GM21367 (cell line): Measurements from ENCODE around the gene CAMTA1.
"Not testable (repeated sequence)": the region's sequence is repeated elsewhere in the genome, so short reads cannot be mapped to it uniquely, and the experiment has no call there.

ENCODE experiments used
- ATAC-seq: cut with Tn5 transposase; IDR thresholded peaks from one replicate; pipeline ENCODE4 v1.9.1; 2021; ENCODE audit not compliant: unreplicated experiment

CAMTA1 gene

DNA sequence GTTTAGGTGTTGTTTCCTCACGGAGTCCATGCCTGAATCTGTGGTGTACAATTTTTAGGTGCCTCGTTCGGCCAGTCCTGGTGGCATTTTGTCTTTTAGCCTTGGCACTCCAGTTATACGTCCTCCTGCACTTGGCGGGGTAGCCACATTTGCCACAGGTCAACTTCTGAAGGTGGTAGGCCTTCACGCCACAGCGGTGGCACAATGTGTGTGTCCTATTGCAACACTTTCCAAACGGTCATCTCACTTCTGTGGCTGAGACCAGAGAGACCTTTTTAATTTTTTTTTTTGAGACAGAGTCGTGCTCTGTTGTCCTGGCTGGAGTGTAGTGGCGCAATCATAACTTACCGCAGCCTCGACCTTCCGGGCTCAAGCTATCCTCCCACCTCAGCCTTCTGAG, 49.1 kb downstream of the CAMTA1 start:
- ATAC-seq, result no peak

DNA sequence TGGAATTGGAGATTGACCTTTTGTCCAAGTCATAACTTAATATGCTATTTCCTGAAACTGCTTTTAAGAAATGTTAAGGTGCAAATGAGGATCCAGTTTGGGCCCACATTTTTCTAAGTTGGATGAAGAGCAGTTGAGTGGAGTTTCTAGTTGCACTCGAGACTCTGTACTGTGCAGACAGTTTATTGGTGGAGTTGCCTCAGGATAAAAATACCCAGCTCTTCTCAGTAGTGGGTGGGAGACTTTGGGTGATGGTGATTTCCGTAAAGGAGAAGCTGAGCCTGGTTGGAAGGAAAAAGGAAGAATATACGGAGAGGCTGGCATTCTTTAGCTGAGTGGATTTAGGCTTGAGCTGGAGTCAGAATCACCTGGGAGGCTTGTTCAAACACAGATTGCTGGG, 49.9 kb downstream of the CAMTA1 start:
- ATAC-seq, result no peak

DNA sequence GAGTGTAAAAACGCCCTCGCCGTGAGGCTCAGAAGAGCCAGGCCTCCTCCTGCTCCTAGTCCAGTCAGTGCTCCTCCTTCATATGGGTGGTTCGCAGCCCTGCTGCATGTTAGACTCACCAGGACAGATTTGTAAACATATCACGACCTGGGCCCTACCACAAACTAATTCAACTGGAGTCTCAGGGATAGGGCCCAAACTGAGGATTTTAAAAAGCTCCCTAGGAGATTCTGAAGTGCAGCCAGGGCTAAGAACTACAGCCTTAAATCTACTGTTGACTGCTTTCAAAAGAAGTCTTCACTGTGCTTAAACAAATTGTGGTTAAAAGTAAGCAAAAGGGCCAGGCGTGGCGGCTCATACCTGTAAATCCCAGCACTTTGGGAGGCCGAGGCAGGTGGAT, 57.0 kb downstream of the CAMTA1 start:
- no peak for ATAC-seq

DNA sequence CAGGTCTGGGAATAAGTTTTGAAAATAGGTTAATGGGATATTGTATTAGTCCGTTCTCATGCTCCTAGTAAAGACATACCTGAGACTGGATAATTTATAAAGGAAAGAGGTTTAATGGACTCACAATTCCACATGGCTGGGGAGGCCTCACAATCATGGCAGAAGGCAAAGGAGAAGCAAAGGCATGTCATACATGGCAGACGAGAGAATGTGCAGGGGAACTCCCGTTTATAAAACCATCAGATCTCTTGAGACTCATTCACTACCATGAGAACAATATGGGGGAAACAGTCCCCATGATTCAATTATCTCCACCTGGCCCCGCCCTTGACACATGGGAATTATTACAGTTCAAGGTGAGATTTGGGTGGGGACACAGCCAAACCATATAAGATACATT, 60.5 kb downstream of the CAMTA1 start:
- not testable (repeated sequence) for ATAC-seq

DNA sequence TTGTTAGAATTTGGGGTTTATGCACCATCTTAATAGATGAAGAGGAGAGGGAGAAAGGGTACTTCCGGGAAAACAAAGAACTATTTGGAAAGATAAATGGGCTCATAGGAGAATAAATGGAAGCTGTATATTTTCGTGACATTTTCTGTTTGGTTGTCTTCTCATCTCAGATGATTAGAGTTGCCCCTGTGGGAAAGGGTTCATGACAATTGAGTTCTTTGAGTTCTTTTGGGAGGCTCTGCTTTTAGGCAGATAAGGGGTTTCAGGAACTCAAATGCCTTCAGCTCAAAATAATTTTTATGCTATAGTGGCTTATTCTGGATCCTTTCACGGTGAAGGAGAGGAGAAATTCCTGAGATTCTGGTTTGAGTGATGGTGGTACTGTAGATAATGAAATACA, 63.6 kb downstream of the CAMTA1 start:
- no peak for ATAC-seq

DNA sequence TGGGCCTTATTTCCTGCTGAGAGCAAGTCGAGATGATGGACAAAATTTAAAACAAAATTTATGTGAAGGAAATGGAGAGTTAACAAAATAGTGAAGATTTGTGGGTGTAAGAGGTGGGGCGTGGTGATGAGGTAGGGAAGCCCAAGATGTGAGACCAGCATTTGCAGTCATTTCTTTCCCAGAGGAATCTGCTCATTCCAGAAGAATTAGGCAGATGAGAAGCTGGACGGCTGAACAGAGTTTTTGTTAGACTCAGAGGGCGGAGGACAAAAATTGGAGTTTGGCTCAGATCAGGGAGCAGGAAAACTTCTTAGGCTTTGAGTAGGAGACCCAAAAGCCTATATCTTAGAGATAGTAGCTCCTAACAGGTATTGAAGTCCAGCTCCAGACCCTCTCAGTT, 65.3 kb downstream of the CAMTA1 start:
- ATAC-seq, result no peak

DNA sequence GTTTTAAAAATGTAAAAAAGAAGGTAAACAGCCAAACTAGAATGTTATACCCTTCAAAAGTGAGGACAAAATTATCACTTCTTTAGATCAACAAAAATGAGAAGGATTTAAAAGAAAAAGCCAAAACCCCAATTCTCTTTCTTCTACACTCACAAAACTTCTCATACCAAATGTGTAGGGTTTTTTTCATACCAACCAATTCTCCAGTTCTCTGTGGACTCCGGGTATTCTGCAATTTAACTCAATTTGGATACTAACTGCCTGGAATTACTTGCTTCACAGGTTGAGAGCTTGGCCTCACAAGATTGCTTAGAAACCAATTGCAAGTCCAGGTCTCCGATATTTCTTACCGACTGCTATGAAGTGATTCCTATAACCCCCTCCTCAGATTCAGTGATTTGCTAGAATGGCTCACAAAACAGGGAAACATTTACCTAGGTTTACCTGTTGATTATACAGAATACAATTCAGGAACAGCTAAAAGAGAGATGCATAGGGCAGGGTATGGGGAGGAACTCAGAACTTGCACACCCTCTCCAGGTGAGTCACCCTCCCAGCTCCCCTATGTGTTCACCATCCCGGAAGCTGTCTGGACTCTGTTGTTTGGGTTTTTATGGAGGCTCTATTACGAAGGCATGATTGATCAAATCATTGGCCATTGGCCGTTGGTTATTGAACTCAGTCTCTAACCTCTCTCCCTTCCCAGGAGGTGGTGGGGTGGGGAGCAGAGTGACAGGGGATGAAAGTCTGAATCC, 67.1 kb downstream of the CAMTA1 start:
- ATAC-seq, result no peak

DNA sequence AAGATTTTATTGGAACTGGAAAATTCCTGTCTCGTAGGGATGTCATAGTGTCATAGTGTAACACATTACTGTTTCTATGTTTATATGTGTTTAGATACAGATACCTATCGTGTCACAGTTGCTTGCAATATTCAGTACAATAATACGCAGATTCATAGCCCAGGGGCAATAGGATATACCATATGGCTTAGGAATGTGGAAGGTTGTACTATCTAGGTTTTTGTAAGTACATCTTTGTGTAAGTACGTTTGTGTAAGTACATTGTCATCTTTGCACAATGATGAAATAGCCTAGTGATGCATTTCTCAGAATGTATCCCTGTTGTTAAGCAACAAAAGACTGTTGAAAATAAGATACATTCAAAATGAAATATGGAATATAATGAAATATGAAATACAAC, 68.9 kb downstream of the CAMTA1 start:
- no peak for ATAC-seq

DNA sequence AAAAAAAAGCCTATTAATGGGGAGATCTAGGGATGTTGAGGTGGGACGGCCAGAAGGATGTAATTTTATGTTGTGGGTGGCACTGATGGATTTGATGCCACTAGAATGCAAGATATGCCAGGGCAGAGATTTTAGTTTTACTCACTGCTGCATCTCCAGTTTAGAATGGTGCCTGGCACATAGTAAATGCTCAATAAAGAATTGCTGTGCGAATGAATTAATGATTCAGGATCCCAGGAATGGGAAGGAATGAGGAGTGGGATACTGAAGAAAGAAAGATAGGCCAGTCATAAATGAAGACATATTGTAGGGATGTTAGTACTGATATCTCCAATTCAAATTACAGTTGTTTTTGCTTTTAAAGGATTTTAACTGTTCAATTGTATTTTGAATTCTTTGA, 72.6 kb downstream of the CAMTA1 start:
- no peak for ATAC-seq

DNA sequence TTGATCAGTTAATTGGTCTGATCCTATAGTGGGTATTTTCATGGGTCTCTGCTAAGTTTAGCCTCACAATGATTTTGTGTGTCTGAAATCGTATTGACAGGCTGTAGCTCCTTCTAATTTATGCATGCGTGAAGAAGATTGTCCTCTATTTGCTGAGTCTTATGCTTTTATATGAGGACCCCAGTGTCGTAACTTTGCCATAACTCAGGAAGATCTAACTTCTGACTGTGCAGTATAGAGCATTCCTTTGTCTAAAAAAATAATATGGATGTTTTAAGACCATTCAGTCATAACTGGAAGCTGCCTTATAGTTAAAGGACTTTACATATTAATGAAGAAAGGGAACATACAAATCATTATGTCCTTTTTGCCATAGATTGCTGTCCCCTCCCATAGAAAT, 73.3 kb downstream of the CAMTA1 start:
- no peak for ATAC-seq

DNA sequence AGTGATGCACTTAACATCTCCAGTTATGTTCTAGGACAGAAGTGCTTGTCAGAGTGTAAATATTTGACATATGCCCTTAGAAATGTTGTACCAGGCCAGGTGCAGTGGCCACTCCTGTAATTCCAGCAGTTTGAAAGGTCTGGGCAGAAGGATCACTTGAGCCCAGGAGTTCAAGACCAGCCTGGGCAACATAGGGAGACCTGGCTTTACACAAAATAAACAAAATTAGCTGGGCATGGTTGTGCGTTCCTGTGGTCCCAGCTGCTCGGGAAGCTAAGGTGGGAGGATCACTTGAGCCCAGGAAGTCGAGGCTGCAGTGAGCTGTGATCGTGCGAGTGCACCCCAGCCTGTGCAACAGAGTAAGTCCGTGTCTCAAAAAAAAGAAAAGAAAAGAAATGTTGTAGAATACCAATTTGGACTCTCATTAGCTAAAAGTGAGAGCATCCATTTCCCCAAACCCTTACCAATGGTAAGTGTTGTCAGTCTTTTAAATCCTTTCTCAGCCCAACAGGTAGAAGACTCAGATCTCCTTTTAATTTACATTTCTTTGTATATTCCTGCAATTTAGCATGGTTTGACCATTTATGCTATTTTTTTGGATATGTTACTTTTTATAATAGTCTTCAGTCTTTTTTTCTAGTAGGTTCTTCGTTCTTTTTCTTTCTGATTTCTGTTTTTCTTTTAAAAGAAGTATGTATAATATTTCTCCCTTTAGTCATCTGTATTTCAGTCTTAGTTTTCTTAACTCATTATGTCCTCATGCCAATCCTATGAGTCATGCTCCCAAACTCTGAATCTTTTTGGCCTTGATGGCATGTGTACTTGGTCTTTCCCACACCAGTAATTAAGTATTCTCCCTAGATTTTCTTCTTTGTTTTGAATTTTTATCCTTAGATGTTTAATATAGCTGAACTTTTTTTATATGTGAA, 74.4 kb downstream of the CAMTA1 start:
- ATAC-seq, result no peak

DNA sequence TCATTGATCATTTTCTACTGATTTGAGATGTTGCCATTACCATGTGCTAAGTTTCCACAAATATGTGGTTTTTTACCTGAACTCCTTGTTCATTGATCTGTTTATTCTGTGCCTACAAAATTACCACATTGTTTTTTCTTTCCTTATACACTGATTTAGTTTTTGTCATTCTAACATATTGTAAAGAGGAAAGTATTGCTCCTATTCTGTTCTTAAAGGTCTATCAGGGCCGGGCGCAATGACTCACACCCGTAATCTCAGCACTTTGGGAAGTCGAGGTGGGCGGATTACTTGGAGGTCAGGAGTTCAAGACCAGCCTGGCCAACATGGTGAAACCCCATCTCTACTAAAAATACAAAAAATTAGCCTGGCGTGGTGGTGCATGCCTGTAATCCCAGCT, 75.1 kb downstream of the CAMTA1 start:
- no peak for ATAC-seq

DNA sequence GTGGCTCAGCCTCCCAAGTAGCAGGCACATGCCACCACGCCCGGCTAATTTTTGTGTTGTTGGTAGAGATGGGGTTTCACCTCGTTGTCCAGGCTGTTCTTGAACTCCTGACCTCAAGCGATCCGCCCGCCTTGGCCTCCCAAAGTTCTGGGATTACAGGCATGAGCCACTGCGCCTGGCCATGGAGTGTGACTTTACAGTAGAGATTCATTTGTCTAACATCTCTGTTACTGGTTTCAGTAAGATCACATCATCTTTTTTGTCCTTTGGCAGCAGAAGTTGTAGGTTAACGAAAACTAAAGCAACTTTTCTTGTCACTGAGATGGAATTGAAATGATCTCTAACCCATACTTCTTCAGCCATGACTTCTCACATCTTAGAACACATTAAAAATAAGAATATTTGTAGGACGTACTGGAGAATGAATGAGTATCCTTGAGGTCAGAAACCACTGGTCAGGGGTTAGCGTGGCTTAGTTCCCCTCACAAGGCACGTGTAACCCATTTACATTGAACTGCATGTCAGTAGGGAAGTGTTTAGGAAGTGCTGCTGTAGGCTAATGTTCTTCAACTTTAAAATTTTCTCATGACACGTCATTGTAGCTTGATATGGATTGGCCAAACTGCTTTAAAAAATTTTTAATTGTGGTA, 75.9 kb downstream of the CAMTA1 start:
- ATAC-seq, result no peak

DNA sequence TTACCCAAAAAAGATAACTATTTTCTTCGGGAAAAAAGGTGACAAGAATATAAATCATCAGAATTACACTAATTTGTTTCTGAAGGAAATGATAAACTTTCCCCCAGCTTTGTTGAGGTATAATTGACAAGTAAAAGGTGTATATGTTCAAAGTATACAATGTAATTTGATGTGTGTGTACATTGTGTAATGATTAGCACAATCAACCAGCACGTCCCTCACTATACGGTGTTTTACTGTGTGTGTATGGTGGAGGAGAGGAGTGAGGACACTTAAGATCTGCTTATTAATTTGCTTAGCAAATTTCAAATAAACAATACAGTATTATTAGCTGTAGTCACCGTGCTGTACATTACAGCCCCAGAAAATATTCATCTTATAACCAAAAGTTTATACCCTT, 77.7 kb downstream of the CAMTA1 start:
- ATAC-seq, result no peak

DNA sequence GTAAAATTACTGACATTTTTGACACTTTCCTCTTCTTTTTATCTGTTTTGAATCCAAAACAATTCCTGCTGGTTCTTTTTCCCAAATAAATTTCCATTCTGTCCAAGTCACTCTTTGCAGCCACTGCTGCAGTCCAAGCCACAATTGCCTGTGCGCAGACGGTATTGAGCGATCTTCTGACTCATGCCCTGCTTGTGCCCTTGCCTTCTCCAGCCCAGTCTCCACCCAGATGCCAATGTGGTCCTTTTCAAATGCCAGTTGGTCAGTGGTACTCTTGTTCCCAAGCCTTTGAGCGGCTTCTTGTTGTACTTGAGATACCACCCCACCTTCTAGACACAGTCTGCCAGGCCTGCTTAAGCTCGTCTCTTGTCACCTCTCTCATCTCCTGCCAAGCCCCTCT, 78.9 kb downstream of the CAMTA1 start:
- ATAC-seq, result no peak

DNA sequence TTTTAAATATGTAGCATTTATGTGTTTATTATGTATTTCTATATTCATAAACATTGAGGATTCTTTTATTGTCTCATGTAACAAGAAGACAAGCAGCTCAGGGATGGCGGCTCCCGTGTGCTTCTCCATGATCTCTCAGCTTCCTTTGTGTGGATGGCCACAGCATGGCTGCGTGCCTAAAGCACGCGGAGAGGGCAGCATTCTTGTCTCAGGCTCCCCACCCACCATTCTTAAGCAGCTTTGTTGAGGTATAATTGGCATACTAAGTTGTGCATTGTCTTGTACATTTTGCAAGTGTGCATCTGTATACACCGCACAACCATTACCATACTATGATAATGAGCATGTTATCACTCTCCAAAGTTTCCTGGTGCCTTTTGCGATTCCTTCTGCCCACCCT, 81.6 kb downstream of the CAMTA1 start:
- ATAC-seq, result no peak

DNA sequence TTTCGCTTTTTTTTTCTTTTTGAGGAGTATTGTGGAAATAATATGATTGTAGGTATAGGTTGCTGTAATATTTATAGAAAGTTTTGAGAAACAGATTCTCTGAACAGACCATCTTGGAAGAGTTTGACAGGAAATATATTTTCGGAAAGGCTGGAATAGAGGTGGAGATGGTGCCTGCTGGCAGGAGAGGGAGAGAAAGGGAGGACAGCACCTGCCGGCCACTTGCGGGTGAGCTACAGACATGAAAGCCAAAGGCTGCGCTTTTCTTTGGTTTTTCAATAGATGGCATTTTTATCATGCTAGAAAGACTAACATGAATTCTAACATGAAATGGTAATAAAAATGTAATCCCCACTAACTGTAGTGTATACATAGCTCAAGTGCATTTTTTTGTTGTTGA, 82.1 kb downstream of the CAMTA1 start:
- ATAC-seq, result no peak

DNA sequence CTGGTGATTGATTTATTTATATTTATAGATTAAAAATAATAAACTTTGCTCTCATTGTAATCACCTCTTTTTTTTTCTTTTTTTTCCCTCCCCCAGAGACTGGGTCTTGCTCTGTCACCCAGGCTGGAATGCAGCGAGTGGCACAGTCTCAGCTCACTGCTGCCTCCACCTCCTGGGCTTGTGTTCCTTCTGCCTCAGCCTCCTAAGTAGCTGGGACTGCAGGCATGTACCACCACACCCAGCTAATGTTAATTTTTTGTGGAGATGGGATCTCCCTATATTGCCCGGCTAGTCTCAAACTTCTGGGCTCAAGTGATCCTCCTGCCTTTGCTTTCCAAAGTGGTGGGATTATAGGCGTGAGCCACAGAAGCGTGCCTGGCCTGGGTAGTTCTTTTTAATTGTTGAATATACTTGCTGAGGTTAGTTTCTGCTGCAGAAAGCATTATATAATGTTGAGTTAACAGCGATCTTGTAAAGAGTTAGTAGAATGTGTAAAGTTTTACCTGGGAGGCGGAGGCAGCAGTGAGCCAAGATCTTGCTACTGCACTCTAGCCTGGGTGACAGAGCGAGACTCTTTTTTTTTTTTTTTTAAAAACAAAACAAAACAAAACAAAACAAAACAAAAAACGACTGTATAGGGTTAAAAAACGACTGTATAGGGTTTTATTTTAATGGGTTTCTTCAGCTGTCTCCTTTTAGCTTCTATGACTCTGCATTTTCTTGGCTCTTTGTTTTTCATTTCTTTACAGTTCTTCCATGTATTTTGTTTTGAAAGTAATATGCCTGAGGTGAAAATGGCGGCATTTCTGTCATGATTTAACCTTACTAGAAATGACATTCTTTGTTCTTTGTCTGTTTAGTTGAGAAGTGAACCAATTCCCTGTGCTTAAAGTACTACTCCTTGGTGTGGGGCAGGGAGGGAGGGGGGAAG, 82.7 kb downstream of the CAMTA1 start:
- no peak for ATAC-seq

DNA sequence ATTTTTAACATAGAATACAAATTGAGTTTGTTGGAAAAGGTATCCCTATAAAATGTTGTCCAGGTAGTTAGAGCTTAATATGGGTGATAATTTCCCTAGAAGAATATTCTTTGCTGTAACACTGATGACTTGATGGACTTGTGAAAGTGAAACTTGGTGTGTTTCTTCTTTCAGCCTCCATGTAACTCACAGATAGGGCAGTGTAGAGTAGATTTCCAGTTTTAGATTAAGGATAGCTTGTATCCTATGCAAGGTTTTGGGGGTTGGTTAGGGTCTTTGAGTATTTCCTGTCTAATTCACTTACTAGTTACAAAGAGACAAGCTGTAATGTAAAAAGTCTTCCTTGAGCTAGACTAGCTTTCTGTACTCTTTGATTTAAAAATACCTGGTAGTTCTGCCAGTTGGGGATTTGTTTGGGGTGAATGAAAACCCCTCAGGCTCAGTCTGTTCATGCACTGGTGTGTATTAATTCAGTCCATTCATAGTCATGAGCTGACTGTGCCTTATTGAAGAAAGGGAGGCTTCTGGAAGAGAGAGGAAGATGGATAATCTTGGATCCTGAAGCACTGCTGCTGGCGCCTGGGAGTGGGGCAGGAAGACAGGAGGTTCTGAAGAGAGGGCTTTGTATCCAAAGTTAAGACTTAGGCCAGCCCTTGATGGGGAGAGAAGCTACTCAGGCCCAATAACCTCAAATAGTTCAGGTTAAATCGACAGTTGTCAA, 83.6 kb downstream of the CAMTA1 start:
- ATAC-seq, result no peak

DNA sequence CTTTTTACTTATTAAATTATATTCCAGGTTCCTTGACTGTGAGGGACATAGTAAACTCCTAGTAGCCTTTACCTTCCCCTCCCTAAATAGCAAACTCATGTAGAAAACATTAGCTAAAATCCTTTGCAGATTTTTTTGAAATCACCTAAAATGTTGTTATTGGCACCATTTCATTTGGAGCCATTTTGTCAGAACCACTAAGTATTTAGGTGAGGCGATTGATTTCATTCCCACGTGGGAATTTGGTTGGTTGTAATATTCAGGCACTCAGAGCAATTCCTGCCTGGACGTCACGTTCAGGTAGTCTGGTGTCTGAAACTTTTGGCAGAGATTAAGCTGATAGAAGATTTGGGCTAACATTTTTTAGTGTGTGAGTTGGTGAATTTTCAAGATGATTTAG, 84.3 kb downstream of the CAMTA1 start:
- ATAC-seq, result no peak
